ENCODE data around the gene FZR1. TPM values are rescaled to one million over a fixed set of nuclear protein-coding genes. Genes with fewer than 3 reads are reported as not detected.

FZR1 gene
- total and polyA plus RNA-seq, 2 of the 13 experiments (the other 11 are each of a cell fraction or from before 2014, with no cell fraction given): 29.0 to 30.8 TPM

GRCh38 chr19:3557461-3558248 is 51.5 kb downstream of the FZR1 start, which contains the start of gene MFSD12 (continued):
- TF ChIP-seq ZFAT (CRISPR knock-in tag; conservative IDR thresholded peaks at IDR 0.05): no peak
- TF ChIP-seq RBAK (CRISPR knock-in tag; IDR thresholded peaks at IDR 0.05): no peak
- peak; percentile 17; the same call in 1 of the 2 replicates for TF ChIP-seq USF2 (IDR thresholded peaks at IDR 0.05; ENCODE audit: low read depth, low read length)
- no peak for TF ChIP-seq USF2 (CRISPR knock-in tag; IDR thresholded peaks at IDR 0.05; ENCODE audit: borderline replicate concordance)
- TF ChIP-seq ATAD3A (CRISPR knock-in tag; IDR thresholded peaks at IDR 0.05): no peak
- no peak for TF ChIP-seq ZMAT3 (CRISPR knock-in tag; conservative IDR thresholded peaks at IDR 0.05)
- peak; percentile 77; the same call in 1 of the 2 replicates for TF ChIP-seq ZNF580 (CRISPR knock-in tag; IDR thresholded peaks at IDR 0.05; ENCODE audit: borderline replicate concordance, low read depth)
- no peak for TF ChIP-seq HOMEZ (CRISPR knock-in tag; IDR thresholded peaks at IDR 0.05; ENCODE audit: low read depth)
- TF ChIP-seq DPF2 (CRISPR knock-in tag; IDR thresholded peaks at IDR 0.05; ENCODE audit: borderline replicate concordance, low read depth): no peak
- TF ChIP-seq ZHX2 (IDR thresholded peaks at IDR 0.05; ENCODE audit: low read depth): no peak
- TF ChIP-seq ZHX2 (CRISPR knock-in tag; IDR thresholded peaks at IDR 0.05; ENCODE audit: borderline replicate concordance): no peak
- TF ChIP-seq HOXA5 (CRISPR knock-in tag; IDR thresholded peaks at IDR 0.05): peak; percentile 37; the same call in 1 of the 2 replicates
- TF ChIP-seq SMAD9 (CRISPR knock-in tag; IDR thresholded peaks at IDR 0.05): no peak
- TF ChIP-seq ZNF441 (CRISPR knock-in tag; IDR thresholded peaks at IDR 0.05; ENCODE audit: borderline replicate concordance): peak; percentile 29; the same call in 1 of the 2 replicates
- TF ChIP-seq RFXANK (CRISPR knock-in tag; IDR thresholded peaks at IDR 0.05): no peak
- no peak; the same call in 1 of the 2 replicates for TF ChIP-seq SIX4 (CRISPR knock-in tag; IDR thresholded peaks at IDR 0.05)
- TF ChIP-seq PITX1 (CRISPR knock-in tag; IDR thresholded peaks at IDR 0.05): peak; percentile 43; the same call in 1 of the 2 replicates
- TF ChIP-seq JARID2 (CRISPR knock-in tag; IDR thresholded peaks at IDR 0.05; ENCODE audit: insufficient replicate concordance): no peak

All from HepG2 (cell line).